Neural progenitor cell (in vitro differentiated cells): ENCODE results near the gene DRP2. TPM values are rescaled to one million over a fixed set of nuclear protein-coding genes. Genes with fewer than 3 reads are reported as not detected.
"Not testable (repeated sequence)": the region's sequence is repeated elsewhere in the genome, so short reads cannot be mapped to it uniquely, and the experiment has no call there.

Experiments
- DNase-seq: peaks from one replicate; pipeline ENCODE4 v3.0.0-alpha.2; 2016; ENCODE audit warnings: low spot score
- H2AFZ ChIP-seq: fragments of 200-600 bp; sonication (generic); replicated peaks from 2 replicates; pipeline ENCODE4 v1.6.1; 2016; ENCODE audit warnings: antibody characterized with exemption
- H3F3A ChIP-seq: fragments of 200-600 bp; sonication (generic); 2 replicates; pipeline ENCODE4 v1.6.1; 2016; ENCODE audit warnings: antibody characterized with exemption, low read depth
- H3K27ac ChIP-seq: fragments of 200-600 bp; sonication (generic); 2 replicates; pipeline ENCODE4 v1.5.1; 2016; ENCODE audit warnings: mild to moderate bottlenecking
- H3K27me3 ChIP-seq: fragments of 200-600 bp; sonication (generic); 2 replicates; pipeline ENCODE4 v1.6.1; 2016; ENCODE audit warnings: mild to moderate bottlenecking, moderate library complexity
- H3K36me3 ChIP-seq: fragments of 200-600 bp; sonication (generic); 2 replicates; pipeline ENCODE4 v1.5.1; 2016
- H3K4me1 ChIP-seq: fragments of 200-600 bp; sonication (generic); 2 replicates; pipeline ENCODE4 v1.6.1; 2016; ENCODE audit warnings: mixed run types
- H3K4me2 ChIP-seq: fragments of 200-600 bp; sonication (generic); 2 replicates; pipeline ENCODE4 v1.6.1; 2016
- H3K4me3 ChIP-seq: fragments of 200-600 bp; sonication (generic); 2 replicates; pipeline ENCODE4 v1.5.1; 2016
- H3K79me2 ChIP-seq: fragments of 200-600 bp; sonication (generic); 2 replicates; pipeline ENCODE4 v1.6.1; 2016; ENCODE audit warnings: low read depth
- H3K9ac ChIP-seq: fragments of 200-600 bp; sonication (generic); 2 replicates; pipeline ENCODE4 v1.6.1; 2016
- H3K9me3 ChIP-seq: fragments of 200-600 bp; sonication (generic); 2 replicates; pipeline ENCODE4 v1.5.1; 2016; ENCODE audit warnings: low read depth
- H4K20me1 ChIP-seq: fragments of 200-600 bp; sonication (generic); 2 replicates; pipeline ENCODE4 v1.6.1; 2016; ENCODE audit warnings: low read depth
- H3K27ac Mint-ChIP-seq: 3 replicates; pipeline ENCODE4 v1.8.0; 2021; ENCODE audit warnings: mixed read lengths
- H3K27me3 Mint-ChIP-seq: 2 replicates; pipeline ENCODE4 v1.8.0; 2022; ENCODE audit warnings: low read depth, mild to moderate bottlenecking, inconsistent platforms, moderate library complexity, mixed read lengths; ENCODE audit not compliant: insufficient read depth
- H3K36me3 Mint-ChIP-seq: 3 replicates; pipeline ENCODE4 v1.8.0; 2021; ENCODE audit warnings: mixed read lengths
- H3K4me1 Mint-ChIP-seq: 3 replicates; pipeline ENCODE4 v1.8.0; 2021; ENCODE audit warnings: mixed read lengths
- H3K4me3 Mint-ChIP-seq: 3 replicates; pipeline ENCODE4 v1.8.0; 2021; ENCODE audit warnings: mild to moderate bottlenecking, moderate library complexity, mixed read lengths
- H3K9me3 Mint-ChIP-seq: 3 replicates; pipeline ENCODE4 v1.8.0; 2020; ENCODE audit warnings: mixed read lengths
- CTCF ChIP-seq: fragments of 200-600 bp; sonication (generic); IDR thresholded peaks from 2 replicates; pipeline ENCODE4 v1.5.1; 2017; ENCODE audit warnings: antibody characterized with exemption, mild to moderate bottlenecking
- EZH2 ChIP-seq: fragments of 200-600 bp; sonication (generic); IDR thresholded peaks from 2 replicates; pipeline ENCODE4 v1.6.1; 2017; ENCODE audit warnings: antibody characterized with exemption, mild to moderate bottlenecking, moderate library complexity
- EZH2phosphoT487 ChIP-seq: fragments of 200-600 bp; sonication (generic); IDR thresholded peaks from 2 replicates; pipeline ENCODE4 v1.6.1; 2017; ENCODE audit warnings: antibody characterized with exemption
- total RNA-seq: library from RNA; depleted of rRNA; stranded (reverse); fragments of >200 nt; gene quantifications from 2 replicates; pipeline ENCODE4 v1.2.3, GENCODE V29; 2015; ENCODE audit warnings: low replicate concordance

The DRP2 gene
- 1.4 and 2.2 TPM in 2 replicates for total RNA-seq

DNA sequence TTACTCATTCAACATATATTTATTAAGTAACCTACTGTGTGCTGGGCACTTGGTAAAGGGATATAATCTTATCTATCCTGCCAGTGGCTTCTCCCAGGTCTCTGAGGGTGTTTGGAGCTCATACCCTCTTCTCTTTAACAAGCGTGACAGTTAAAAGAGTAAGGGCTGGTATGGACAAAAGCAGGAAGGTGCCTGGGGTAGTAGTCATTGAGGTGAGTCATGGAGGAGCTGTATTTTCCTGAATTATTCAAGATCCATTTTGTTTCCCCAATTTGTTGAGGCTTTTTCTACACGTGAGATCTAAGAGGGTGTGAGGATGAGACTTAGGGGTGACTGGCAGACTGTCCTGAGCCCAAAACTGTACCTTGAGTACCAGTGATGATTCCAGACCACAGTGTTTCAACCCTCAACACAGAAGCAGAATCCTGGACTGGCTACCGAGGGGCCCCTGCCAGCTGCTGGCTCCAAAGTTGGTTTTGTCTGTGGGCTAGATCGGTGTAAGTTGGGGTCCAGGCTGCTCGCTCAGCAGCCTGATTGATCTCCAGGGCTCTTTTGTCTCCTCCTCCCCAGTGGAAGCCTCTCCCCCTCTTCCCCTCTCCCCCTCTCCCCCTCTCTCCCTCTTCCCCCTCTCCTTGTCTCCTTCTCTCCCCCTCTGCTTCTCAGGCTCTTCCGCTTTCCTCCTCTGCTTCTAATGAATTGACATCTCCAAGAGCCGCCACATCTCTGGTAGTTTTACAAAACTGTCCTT lies at the start of gene DRP2:
TSS of gene DRP2 (plus strand) at position 671 of the 748 bp plus-strand sequence. CDS start 11,862 bp downstream, outside the sequence.
- no peak for TF ChIP-seq EZH2
- no peak for TF ChIP-seq CTCF
- TF ChIP-seq EZH2phosphoT487: no peak
- Histone ChIP-seq H3K27me3 (no peaks in the 10 kb centered on the region), H3K9ac (no peak within 1 kb of the TSS), H3K36me3 (no peaks in the 10 kb centered on the region), H3F3A (no peaks in the 10 kb centered on the region), H3K4me3 (no peak within 1 kb of the TSS), H3K79me2 (no peaks in the 10 kb centered on the region), H2AFZ (peak within 1 kb of the TSS; percentile 87), H3K4me1 (no peaks in the 10 kb centered on the region), H3K9me3 (no peaks in the 10 kb centered on the region), H3K27ac (no peak within 1 kb of the TSS), H3K4me2 (no peak within 1 kb of the TSS), H4K20me1 (no peaks in the 10 kb centered on the region)
- Mint-ChIP-seq H3K36me3 (no peaks in the 10 kb centered on the region), H3K4me1 (peaks cover 13% of the 10 kb centered on the region), H3K27me3 (no peaks in the 10 kb centered on the region), H3K9me3 (no peaks in the 10 kb centered on the region), H3K27ac (peak within 1 kb of the TSS; percentile 72), H3K4me3 (peak within 1 kb of the TSS; percentile 67)
- DNase-seq: peak; percentile 20

DNA sequence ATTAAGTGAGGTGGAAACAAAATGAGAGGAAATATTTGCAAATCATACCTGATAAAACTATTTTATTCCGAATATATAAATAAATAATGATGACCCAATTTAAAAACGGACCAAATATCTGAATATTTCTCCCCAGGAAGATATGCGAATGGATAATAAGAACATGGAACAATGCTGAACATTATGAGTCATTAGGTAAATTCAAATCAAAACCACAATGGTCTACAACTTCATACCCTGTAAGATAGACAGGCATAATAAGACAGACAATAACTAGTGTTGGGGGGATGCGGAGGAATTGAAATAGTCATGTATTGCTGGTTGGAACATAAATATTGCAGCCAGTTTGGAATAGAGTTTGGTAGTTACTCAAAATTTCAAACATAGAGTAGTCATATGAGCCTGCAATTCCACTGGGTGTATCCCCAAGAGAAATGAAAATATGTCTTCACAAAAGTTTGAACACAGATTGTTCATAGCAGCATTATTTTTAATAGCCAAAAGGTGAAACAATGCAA lies 47.6 kb upstream of the DRP2 start:
- no peaks in the 10 kb centered on the region for H3K9me3 ChIP-seq
- no peak overlapping the region for H3K4me2 ChIP-seq
- Mint-ChIP-seq H3K4me3 (no peak overlapping the region), H3K4me1 (no peaks in the 10 kb centered on the region), H3K27me3 (peaks cover 3% of the 10 kb centered on the region), H3K36me3 (no peaks in the 10 kb centered on the region), H3K27ac (no peak overlapping the region), H3K9me3 (peaks cover 4% of the 10 kb centered on the region)
- DNase-seq: no peak
- H3F3A ChIP-seq: no peaks in the 10 kb centered on the region
- H4K20me1 ChIP-seq: no peaks in the 10 kb centered on the region
- no peaks in the 10 kb centered on the region for H3K79me2 ChIP-seq
- TF ChIP-seq EZH2: no peak
- no peak for TF ChIP-seq CTCF
- no peak for TF ChIP-seq EZH2phosphoT487
- no peak overlapping the region for H2AFZ ChIP-seq
- H3K27me3 ChIP-seq: no peaks in the 10 kb centered on the region
- no peak overlapping the region for H3K27ac ChIP-seq
- no peak overlapping the region for H3K4me3 ChIP-seq
- H3K9ac ChIP-seq: no peak overlapping the region
- H3K36me3 ChIP-seq: no peaks in the 10 kb centered on the region
- no peaks in the 10 kb centered on the region for H3K4me1 ChIP-seq

DNA sequence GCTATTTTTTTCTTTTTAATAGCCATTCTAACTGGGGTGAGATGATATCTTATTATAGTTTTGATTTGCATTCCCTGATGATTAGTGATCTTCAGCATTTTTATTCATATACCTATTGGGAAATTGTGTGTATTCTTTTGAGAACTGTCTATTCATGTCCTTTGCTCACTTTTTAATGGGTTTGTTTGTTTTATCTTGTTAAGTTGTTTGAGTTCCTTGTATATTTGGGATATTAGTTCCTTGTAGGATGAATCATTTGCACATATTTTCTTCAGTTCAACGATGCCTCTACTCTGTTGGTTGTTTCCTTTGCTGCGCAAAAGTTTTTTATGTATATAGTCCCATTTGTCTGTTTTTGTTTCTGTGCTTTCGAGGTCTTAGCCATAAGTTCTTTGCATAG lies 43.1 kb upstream of the DRP2 start:
- no peaks in the 10 kb centered on the region for H3F3A ChIP-seq
- no peaks in the 10 kb centered on the region for H4K20me1 ChIP-seq
- no peak overlapping the region for H3K4me2 ChIP-seq
- no peaks in the 10 kb centered on the region for H3K4me1 ChIP-seq
- no peak overlapping the region for H2AFZ ChIP-seq
- H3K27me3 ChIP-seq: no peaks in the 10 kb centered on the region
- H3K9ac ChIP-seq: no peak overlapping the region
- H3K4me3 Mint-ChIP-seq: no peak overlapping the region
- no peak for DNase-seq
- peaks cover 4% of the 10 kb centered on the region for H3K9me3 Mint-ChIP-seq
- no peaks in the 10 kb centered on the region for H3K9me3 ChIP-seq
- no peak overlapping the region for H3K27ac Mint-ChIP-seq
- no peaks in the 10 kb centered on the region for H3K36me3 Mint-ChIP-seq
- no peaks in the 10 kb centered on the region for H3K4me1 Mint-ChIP-seq
- no peak overlapping the region for H3K27ac ChIP-seq
- H3K27me3 Mint-ChIP-seq: peaks cover 3% of the 10 kb centered on the region
- no peaks in the 10 kb centered on the region for H3K36me3 ChIP-seq
- H3K4me3 ChIP-seq: no peak overlapping the region
- no peaks in the 10 kb centered on the region for H3K79me2 ChIP-seq
- TF ChIP-seq EZH2phosphoT487 (no peak), EZH2 (no peak), CTCF (no peak)

- not testable (repeated sequence) for DNase-seq, H3K9me3 ChIP-seq, H3K4me1 Mint-ChIP-seq, H3K27ac Mint-ChIP-seq, H3K27me3 ChIP-seq, H3K9ac ChIP-seq, H3K9me3 Mint-ChIP-seq, H3K36me3 ChIP-seq, H3K36me3 Mint-ChIP-seq, H3K79me2 ChIP-seq, H3F3A ChIP-seq, H3K27ac ChIP-seq, H3K4me3 ChIP-seq, H3K4me2 ChIP-seq, H3K4me1 ChIP-seq, H2AFZ ChIP-seq, H3K4me3 Mint-ChIP-seq, H3K27me3 Mint-ChIP-seq, H4K20me1 ChIP-seq
Observed at GRCh38 chrX:101184876-101185275, 34.7 kb upstream of the DRP2 start.

DNA sequence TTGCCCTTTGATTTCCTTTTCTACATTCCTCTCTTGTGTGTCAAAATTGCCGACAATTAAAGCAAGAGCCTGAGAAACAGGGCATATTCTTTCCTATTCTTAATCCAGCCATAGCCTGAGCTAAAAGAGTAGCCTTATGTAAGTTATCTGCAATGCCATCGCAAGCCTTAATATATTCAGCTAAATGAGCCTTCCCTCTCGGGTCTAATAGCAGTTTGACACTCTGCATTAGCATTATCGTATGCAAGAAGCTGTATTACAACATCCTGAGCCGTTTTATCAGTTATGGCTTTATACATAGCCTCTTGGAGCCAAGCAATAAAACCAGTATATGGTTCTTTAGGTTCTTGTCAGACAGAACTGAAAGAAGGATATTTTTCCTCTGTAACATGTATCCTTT lies 31.6 kb upstream of the DRP2 start:
- H3K27me3 Mint-ChIP-seq, H3K4me3 Mint-ChIP-seq, H3K79me2 ChIP-seq, H3K4me1 ChIP-seq, H3F3A ChIP-seq, H3K27ac Mint-ChIP-seq, DNase-seq, H3K36me3 Mint-ChIP-seq, H2AFZ ChIP-seq, H3K4me1 Mint-ChIP-seq, H3K9ac ChIP-seq, H3K9me3 Mint-ChIP-seq, H3K4me3 ChIP-seq, H3K27ac ChIP-seq, H3K36me3 ChIP-seq, H3K4me2 ChIP-seq, H3K9me3 ChIP-seq, H4K20me1 ChIP-seq: not testable (repeated sequence)
- peaks cover 14% of the 10 kb centered on the region for H3K27me3 ChIP-seq
